WTC11 (cell line): Measurements from ENCODE around the gene CDK9.

ENCODE experiments used
- ARID4B ChIP-seq: sonication (generic); formaldehyde crosslinking; IDR thresholded peaks from 2 replicates; pipeline ENCODE4 v1.8.0; 2023; ENCODE audit warnings: missing genetic modification reagents, mild to moderate bottlenecking, borderline replicate concordance
- ATF3 ChIP-seq: sonication (generic); formaldehyde crosslinking; conservative IDR thresholded peaks from 2 replicates; pipeline ENCODE4 v1.8.1; 2022; ENCODE audit warnings: mild to moderate bottlenecking, missing genetic modification reagents
- CBFB ChIP-seq: sonication (generic); formaldehyde crosslinking; IDR thresholded peaks from 2 replicates; pipeline ENCODE4 v1.8.1; 2022; ENCODE audit warnings: mild to moderate bottlenecking, low read depth, missing genetic modification reagents
- CTCF ChIP-seq: fragments of 200-600 bp; IDR thresholded peaks from 2 replicates; pipeline ENCODE4 v1.8.0; 2022; ENCODE audit warnings: antibody characterized with exemption
- MAX ChIP-seq: sonication (generic); formaldehyde crosslinking; IDR thresholded peaks from 2 replicates; pipeline ENCODE4 v1.8.0; 2022; ENCODE audit warnings: mild to moderate bottlenecking, missing genetic modification reagents
- NFYB ChIP-seq: sonication (generic); formaldehyde crosslinking; conservative IDR thresholded peaks from 2 replicates; pipeline ENCODE4 v1.8.0; 2022; ENCODE audit warnings: low read depth, missing genetic modification reagents

- TF ChIP-seq CBFB (CRISPR knock-in tag) (no peak), CTCF (no peak), MAX (CRISPR knock-in tag) (no peak), NFYB (CRISPR knock-in tag) (no peak), ATF3 (CRISPR knock-in tag) (no peak), ARID4B (CRISPR knock-in tag) (no peak)
These were observed 12.6 kb upstream of the CDK9 start for GRCh38 chr9:127773272-127773671.
